K562 (cell line): Measurements from ENCODE around the gene ANXA2. TPM values are rescaled to one million over a fixed set of nuclear protein-coding genes. Genes with fewer than 3 reads are reported as not detected.

Source experiments
- ARNT ChIP-seq, 2 experiments: fragments of 450-650 bp; IDR thresholded peaks; 2 replicates each; pipeline ENCODE4 v1.6.1; 2016; ENCODE audit warnings: mild to moderate bottlenecking in 1 of 2
- ZNF324 ChIP-seq: fragments of 250-450 bp; sonication (Bioruptor Pico); IDR thresholded peaks from 2 replicates; pipeline ENCODE4 v1.4.0; 2020; ENCODE audit warnings: mild to moderate bottlenecking
- ZNF77 ChIP-seq: fragments of 250-450 bp; sonication (Bioruptor Pico); IDR thresholded peaks from 2 replicates; pipeline ENCODE4 v1.5.0; 2020
- polyA plus RNA-seq, 8 experiments: library from polyadenylated mRNA; depleted of rRNA in 4 of 8; stranded (reverse) in 5 of 8; unstranded in 3 of 8; fragments of >200 nt; fragmentation: Nextera tagmentation in 2 of 8; fragmentation: Illumina TruSeq in 1 of 8; extraction: Ambion mirVana in 2 of 8; extraction: Trizol in 1 of 8; gene quantifications; 2 replicates each; pipeline versions ENCODE4 v1.2.1 to v1.2.3, GENCODE V29; 2011 to 2014; ENCODE audit warnings: inconsistent platforms in 1 of 8, missing spikeins in 1 of 8
- total RNA-seq, 7 experiments: library from RNA; depleted of rRNA in 6 of 7; stranded (reverse); fragments of >200 nt in 6 of 7; fragmentation: Illumina TruSeq in 2 of 7; extraction: Trizol in 2 of 7; gene quantifications; 2 replicates each; pipeline versions ENCODE4 v1.2.1 to v1.2.3, GENCODE V29; 2011 to 2021; ENCODE audit warnings: low replicate concordance in 1 of 7
- TF ChIP-seq, protein P1 (sequence below), 2 experiments: fragments of 450-650 bp; formaldehyde crosslinking in 1 of 2; IDR thresholded peaks; 2 replicates each; pipeline versions ENCODE4 v1.4.0 to v1.6.1; 2014 to 2020; ENCODE audit warnings: mild to moderate bottlenecking in 2 of 2, borderline replicate concordance in 1 of 2, low read depth in 1 of 2
- TF ChIP-seq, protein P2 (sequence below), 2 experiments: fragments of 450-650 bp; IDR thresholded peaks; 2 replicates each; pipeline ENCODE4 v1.6.1; 2016; ENCODE audit warnings: mild to moderate bottlenecking in 2 of 2, borderline replicate concordance in 1 of 2, low read depth in 1 of 2, moderate library complexity in 1 of 2
- TF ChIP-seq, protein P3 (sequence below): fragments of 250-450 bp; sonication (Bioruptor Pico); IDR thresholded peaks from 2 replicates; pipeline ENCODE4 v1.5.1; 2021; ENCODE audit warnings: mild to moderate bottlenecking

The ANXA2 gene
- total and polyA plus RNA-seq, 9 of the 15 experiments (the other 6 are each of a cell fraction or from before 2014, with no cell fraction given): 301 to 1,102 (median 452) TPM

DNA sequence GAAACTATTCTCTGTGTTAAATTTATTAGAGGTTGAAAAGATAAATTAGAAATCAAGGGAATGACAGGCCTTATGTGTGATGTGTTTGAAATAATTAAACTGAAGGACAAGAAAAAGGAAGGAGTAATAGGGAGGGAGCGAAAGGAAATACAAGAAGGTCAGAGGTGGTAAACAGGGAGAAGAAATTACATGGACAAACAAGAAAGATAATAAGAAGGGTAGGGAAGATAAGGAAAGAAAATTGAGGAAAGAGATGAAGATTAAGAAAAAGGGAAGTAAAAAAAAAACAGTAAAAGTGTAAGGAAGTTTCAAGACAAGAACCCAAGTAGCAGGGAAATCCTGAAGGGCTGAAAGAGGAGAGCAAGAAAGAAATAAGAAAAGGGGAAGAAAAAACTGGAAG, 26.2 kb upstream of the ANXA2 start (continued):
- TF ChIP-seq, protein P1, sequence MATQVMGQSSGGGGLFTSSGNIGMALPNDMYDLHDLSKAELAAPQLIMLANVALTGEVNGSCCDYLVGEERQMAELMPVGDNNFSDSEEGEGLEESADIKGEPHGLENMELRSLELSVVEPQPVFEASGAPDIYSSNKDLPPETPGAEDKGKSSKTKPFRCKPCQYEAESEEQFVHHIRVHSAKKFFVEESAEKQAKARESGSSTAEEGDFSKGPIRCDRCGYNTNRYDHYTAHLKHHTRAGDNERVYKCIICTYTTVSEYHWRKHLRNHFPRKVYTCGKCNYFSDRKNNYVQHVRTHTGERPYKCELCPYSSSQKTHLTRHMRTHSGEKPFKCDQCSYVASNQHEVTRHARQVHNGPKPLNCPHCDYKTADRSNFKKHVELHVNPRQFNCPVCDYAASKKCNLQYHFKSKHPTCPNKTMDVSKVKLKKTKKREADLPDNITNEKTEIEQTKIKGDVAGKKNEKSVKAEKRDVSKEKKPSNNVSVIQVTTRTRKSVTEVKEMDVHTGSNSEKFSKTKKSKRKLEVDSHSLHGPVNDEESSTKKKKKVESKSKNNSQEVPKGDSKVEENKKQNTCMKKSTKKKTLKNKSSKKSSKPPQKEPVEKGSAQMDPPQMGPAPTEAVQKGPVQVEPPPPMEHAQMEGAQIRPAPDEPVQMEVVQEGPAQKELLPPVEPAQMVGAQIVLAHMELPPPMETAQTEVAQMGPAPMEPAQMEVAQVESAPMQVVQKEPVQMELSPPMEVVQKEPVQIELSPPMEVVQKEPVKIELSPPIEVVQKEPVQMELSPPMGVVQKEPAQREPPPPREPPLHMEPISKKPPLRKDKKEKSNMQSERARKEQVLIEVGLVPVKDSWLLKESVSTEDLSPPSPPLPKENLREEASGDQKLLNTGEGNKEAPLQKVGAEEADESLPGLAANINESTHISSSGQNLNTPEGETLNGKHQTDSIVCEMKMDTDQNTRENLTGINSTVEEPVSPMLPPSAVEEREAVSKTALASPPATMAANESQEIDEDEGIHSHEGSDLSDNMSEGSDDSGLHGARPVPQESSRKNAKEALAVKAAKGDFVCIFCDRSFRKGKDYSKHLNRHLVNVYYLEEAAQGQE (IDR thresholded peaks at IDR 0.05; ENCODE audit: borderline replicate concordance): no peak
- TF ChIP-seq, protein P1 (CRISPR knock-in tag; IDR thresholded peaks at IDR 0.05; ENCODE audit: low read depth): no peak
- TF ChIP-seq, protein P2, sequence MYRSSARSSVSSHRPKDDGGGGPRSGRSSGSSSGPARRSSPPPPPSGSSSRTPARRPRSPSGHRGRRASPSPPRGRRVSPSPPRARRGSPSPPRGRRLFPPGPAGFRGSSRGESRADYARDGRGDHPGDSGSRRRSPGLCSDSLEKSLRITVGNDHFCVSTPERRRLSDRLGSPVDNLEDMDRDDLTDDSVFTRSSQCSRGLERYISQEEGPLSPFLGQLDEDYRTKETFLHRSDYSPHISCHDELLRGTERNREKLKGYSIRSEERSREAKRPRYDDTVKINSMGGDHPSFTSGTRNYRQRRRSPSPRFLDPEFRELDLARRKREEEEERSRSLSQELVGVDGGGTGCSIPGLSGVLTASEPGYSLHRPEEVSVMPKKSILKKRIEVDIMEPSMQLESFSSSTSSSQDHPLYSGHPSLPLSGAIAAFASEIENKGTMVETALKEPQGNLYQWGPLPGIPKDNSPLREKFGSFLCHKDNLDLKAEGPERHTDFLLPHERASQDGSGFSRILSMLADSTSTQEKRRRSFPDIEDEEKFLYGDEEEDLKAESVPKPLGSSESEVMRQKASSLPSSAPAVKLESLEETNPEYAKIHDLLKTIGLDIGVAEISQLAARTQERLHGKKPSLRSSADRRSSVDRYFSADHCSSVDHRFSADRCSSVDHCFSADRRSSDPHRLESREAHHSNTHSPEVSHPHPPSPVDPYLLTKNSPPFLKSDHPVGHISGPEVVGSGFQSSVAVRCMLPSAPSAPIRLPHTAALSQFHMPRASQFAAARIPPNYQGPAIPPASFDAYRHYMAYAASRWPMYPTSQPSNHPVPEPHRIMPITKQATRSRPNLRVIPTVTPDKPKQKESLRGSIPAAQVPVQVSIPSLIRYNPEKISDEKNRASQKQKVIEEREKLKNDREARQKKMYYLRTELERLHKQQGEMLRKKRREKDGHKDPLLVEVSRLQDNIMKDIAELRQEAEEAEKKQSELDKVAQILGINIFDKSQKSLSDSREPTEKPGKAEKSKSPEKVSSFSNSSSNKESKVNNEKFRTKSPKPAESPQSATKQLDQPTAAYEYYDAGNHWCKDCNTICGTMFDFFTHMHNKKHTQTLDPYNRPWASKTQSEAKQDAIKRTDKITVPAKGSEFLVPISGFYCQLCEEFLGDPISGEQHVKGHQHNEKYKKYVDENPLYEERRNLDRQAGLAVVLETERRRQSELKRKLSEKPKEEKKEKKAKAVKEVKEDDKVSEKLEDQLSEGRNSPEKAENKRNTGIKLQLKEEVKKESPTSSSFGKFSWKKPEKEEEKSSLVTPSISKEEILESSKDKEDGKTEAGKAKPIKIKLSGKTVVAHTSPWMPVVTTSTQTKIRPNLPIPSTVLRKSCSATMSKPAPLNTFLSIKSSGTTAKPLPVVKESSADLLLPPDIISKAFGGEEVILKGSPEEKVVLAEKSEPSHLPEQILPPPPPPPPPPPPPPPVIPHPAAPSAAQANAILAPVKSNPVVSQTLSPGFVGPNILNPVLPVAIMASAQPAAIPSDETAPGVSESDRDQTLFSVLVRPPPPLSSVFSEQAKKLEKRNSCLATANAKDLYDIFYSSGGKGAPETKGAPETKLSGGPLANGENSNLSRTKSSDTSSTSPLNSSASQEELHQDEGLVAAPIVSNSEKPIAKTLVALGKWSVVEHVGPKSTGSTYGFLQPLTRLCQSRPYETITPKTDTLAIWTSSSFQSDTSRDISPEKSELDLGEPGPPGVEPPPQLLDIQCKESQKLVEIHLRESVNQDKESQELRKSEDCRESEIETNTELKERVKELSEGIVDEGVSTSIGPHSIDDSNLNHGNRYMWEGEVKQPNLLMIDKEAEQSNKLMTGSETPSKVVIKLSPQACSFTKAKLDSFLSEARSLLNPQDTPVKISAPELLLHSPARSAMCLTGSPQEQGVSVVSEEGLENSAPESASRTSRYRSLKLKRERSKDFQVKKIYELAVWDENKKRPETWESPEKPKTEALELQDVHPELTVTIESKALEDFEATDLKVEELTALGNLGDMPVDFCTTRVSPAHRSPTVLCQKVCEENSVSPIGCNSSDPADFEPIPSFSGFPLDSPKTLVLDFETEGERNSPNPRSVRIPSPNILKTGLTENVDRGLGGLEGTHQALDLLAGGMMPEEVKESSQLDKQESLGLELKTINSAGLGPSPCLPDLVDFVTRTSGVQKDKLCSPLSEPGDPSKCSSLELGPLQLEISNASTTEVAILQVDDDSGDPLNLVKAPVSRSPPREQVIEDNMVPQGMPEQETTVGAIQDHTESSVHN (IDR thresholded peaks at IDR 0.05; ENCODE audit: borderline replicate concordance in 1 of 2, low read depth in 1 of 2): 0 out of 4 replicates have a peak, but pooled peaks of 1 of the 2 experiments have one; percentile 37
- TF ChIP-seq, protein P3, sequence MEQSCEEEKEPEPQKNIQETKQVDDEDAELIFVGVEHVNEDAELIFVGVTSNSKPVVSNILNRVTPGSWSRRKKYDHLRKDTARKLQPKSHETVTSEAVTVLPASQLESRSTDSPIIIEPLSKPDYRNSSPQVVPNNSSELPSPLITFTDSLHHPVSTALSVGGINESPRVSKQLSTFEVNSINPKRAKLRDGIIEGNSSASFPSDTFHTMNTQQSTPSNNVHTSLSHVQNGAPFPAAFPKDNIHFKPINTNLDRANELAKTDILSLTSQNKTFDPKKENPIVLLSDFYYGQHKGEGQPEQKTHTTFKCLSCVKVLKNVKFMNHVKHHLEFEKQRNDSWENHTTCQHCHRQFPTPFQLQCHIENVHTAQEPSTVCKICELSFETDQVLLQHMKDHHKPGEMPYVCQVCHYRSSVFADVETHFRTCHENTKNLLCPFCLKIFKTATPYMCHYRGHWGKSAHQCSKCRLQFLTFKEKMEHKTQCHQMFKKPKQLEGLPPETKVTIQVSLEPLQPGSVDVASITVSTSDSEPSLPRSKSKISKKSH: no peak
- TF ChIP-seq ARNT (IDR thresholded peaks at IDR 0.05) (no peak), ZNF77 (no peak), ZNF324 (CRISPR knock-in tag) (no peak)
